ENCODE results near the gene TSC1.

TSC1 gene

GRCh38 chr9:132846918-132847515 lies 97.4 kb downstream of the TSC1 start:
- Histone ChIP-seq H3K27ac (ENCODE audit: low read length) (no peak overlapping the region), H3K9me3 (replicated peaks; ENCODE audit: insufficient read depth, low read length) (no peaks in the 10 kb centered on the region), H3F3A (ENCODE audit: insufficient read depth, low read length) (peaks cover 7% of the 10 kb centered on the region), H3K9me2 (replicated peaks; ENCODE audit: insufficient read depth, low read length) (no peaks in the 10 kb centered on the region), H3K4me1 (ENCODE audit: low read length) (peaks cover 14% of the 10 kb centered on the region), H3K27me3 (replicated peaks; ENCODE audit: insufficient read depth, low read length) (no peaks in the 10 kb centered on the region), H3K4me3 (ENCODE audit: low read length) (no peak overlapping the region), H3K4me2 (ENCODE audit: low read depth, low read length) (no peak overlapping the region), H3K36me3 (replicated peaks; ENCODE audit: insufficient read depth, low read length) (no peaks in the 10 kb centered on the region), H2AFZ (ENCODE audit: low read length) (no peak overlapping the region), H3K9ac (ENCODE audit: low read length) (no peak overlapping the region), H4K20me1 (ENCODE audit: insufficient read depth, low read length) (no peaks in the 10 kb centered on the region), H3K79me2 (ENCODE audit: low read length) (no peaks in the 10 kb centered on the region)
- no peak for DNase-seq
- TF ChIP-seq EZH2 (optimal IDR thresholded peaks at IDR 0.05; ENCODE audit: low read depth, low read length): no peak
- TF ChIP-seq CTCF (IDR thresholded peaks at IDR 0.05; ENCODE audit: low read length): no peak
- TF ChIP-seq EZH2phosphoT487 (IDR thresholded peaks at IDR 0.05; ENCODE audit: low read length): no peak

DNA sequence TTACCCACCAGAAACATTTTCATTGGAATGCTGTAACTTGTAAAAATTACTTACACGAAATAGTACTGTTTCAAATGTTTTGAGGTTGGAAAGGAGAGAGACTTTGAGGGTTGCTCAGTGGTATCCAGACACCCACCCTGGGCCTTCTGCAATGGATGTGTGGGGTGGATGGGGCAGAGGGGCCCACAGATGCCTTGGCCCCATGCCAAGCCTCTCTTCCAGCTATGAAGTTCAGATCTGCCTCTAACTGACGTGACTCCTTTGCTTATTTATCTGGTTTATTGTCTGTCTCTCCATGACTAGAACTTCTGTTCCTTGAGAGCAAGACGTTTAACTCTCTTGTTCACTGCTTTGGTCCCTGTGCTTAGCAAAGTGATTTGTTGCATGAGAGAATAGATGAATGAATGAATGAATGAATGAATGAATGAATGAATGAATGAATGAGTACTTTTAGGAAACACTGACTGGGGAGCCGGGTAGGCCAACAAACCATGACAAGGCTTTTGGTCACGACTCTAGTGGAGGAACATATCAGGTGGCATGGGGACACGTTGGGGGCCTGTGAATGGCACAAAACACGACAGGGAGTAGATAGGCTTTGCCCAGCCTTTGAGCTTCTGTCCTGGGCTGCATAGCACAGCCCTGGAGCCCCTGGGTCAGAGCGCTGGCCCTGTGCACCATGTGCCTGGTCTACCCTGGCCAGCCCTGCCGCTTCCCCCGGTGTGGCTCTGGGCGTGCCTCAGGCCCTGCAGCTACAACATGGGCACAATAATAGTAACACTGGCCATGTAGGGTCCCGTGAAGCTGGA lies 98.1 kb downstream of the TSC1 start:
- Histone ChIP-seq H3K9ac (ENCODE audit: low read length) (no peak overlapping the region), H3K9me3 (replicated peaks; ENCODE audit: insufficient read depth, low read length) (no peaks in the 10 kb centered on the region), H3K27ac (ENCODE audit: low read length) (no peak overlapping the region), H4K20me1 (ENCODE audit: insufficient read depth, low read length) (no peaks in the 10 kb centered on the region), H3K4me3 (ENCODE audit: low read length) (no peak overlapping the region), H3K4me2 (ENCODE audit: low read depth, low read length) (no peak overlapping the region), H3K4me1 (ENCODE audit: low read length) (peaks cover 9% of the 10 kb centered on the region), H3K9me2 (replicated peaks; ENCODE audit: insufficient read depth, low read length) (no peaks in the 10 kb centered on the region), H3F3A (ENCODE audit: insufficient read depth, low read length) (peaks cover 7% of the 10 kb centered on the region), H3K27me3 (replicated peaks; ENCODE audit: insufficient read depth, low read length) (no peaks in the 10 kb centered on the region), H3K79me2 (ENCODE audit: low read length) (no peaks in the 10 kb centered on the region), H3K36me3 (replicated peaks; ENCODE audit: insufficient read depth, low read length) (no peaks in the 10 kb centered on the region), H2AFZ (ENCODE audit: low read length) (no peak overlapping the region)
- TF ChIP-seq CTCF (IDR thresholded peaks at IDR 0.05; ENCODE audit: low read length) (no peak), EZH2 (optimal IDR thresholded peaks at IDR 0.05; ENCODE audit: low read depth, low read length) (no peak), EZH2phosphoT487 (IDR thresholded peaks at IDR 0.05; ENCODE audit: low read length) (no peak)
- no peak for DNase-seq

DNA sequence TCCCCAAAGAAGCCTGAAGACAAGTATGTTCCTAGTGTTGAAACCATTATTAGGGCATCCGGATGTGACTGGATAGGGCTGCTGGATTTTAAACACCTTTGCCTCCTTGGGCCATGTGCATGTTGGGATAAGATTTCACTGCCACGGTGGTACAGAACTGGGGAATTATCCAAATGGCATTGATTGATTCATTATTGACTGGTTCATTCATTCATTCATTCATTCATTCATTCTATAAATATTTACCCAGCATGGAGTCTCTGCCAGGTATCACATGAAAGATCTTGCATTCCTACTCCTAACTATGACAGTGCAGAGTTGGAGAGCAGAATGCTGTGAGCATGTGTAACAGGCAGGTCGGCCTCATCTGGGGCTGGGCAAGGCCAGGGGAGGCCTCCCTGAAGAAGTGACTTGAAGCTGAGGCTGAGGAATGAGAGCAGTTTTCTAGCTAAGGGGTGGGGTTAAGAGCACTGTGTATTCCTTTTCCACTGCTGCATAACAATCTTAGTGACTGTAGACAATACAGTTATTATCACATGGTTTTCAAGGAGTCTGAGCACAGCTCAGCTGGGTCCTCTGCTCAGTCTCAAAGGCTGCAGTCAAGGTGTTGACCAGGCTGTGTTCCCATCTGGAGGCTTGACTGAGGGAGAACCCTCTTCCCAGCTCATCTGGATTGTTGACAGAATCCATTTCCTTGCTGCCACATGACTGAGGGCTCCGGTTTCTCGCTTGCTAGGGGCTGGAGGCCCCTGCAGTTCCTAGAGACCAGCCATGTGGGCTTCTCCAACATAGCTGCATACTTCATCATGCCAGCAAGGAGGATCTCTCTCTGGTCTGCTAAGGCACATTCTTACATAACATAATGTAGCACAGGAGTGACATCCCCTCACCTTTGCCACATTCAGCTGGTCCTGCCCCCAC lies 102.0 kb downstream of the TSC1 start:
- H3K9me2 ChIP-seq (replicated peaks; ENCODE audit: insufficient read depth, low read length): no peaks in the 10 kb centered on the region
- no peak for DNase-seq
- H3F3A ChIP-seq (ENCODE audit: insufficient read depth, low read length): no peaks in the 10 kb centered on the region
- no peak overlapping the region for H3K9ac ChIP-seq (ENCODE audit: low read length)
- no peak overlapping the region for H3K4me3 ChIP-seq (ENCODE audit: low read length)
- no peaks in the 10 kb centered on the region for H3K79me2 ChIP-seq (ENCODE audit: low read length)
- no peak overlapping the region for H3K4me2 ChIP-seq (ENCODE audit: low read depth, low read length)
- H4K20me1 ChIP-seq (ENCODE audit: insufficient read depth, low read length): no peaks in the 10 kb centered on the region
- no peak overlapping the region for H2AFZ ChIP-seq (ENCODE audit: low read length)
- TF ChIP-seq EZH2 (optimal IDR thresholded peaks at IDR 0.05; ENCODE audit: low read depth, low read length) (no peak), EZH2phosphoT487 (IDR thresholded peaks at IDR 0.05; ENCODE audit: low read length) (no peak)
- no peak overlapping the region for H3K27ac ChIP-seq (ENCODE audit: low read length)
- H3K9me3 ChIP-seq (replicated peaks; ENCODE audit: insufficient read depth, low read length): no peaks in the 10 kb centered on the region
- H3K36me3 ChIP-seq (replicated peaks; ENCODE audit: insufficient read depth, low read length): no peaks in the 10 kb centered on the region
- no peaks in the 10 kb centered on the region for H3K27me3 ChIP-seq (replicated peaks; ENCODE audit: insufficient read depth, low read length)
- H3K4me1 ChIP-seq (ENCODE audit: low read length): no peaks in the 10 kb centered on the region
